Keratinocyte (primary cell): Measurements from ENCODE around the gene PHOX2A. TPM values are rescaled to one million over a fixed set of nuclear protein-coding genes. Genes with fewer than 3 reads are reported as not detected.

Experiments
- DNase-seq: peaks from one replicate; pipeline ENCODE4 v3.0.0-alpha.2; 2011; ENCODE audit warnings: low read depth, missing footprints, low spot score
- FAIRE-seq: peaks from 2 replicates; lab custom pipeline; 2011; peaks lifted over from hg19 to GRCh38; lab: Jason Lieb, UNC
- H2AFZ ChIP-seq: 2 replicates; pipeline ENCODE4 v1.6.0; 2012; ENCODE audit warnings: low read length, control low read depth, inconsistent platforms; ENCODE audit not compliant: control insufficient read depth
- H3K27ac ChIP-seq: 2 replicates; pipeline ENCODE4 v1.5.1; 2011; ENCODE audit warnings: low read length; ENCODE audit not compliant: control insufficient read depth, insufficient read depth
- H3K27me3 ChIP-seq: 3 replicates; pipeline ENCODE4 v1.6.0; 2011; ENCODE audit warnings: low read length; ENCODE audit not compliant: control insufficient read depth, insufficient read depth; ENCODE audit errors: extremely low read depth
- H3K36me3 ChIP-seq, 2 experiments: 2 replicates in 1 of 2; 3 replicates in 1 of 2; pipeline ENCODE4 v1.5.1; 2011; ENCODE audit warnings: low read length in 2 of 2, mild to moderate bottlenecking in 1 of 2; ENCODE audit not compliant: control insufficient read depth in 2 of 2, insufficient read depth in 2 of 2; ENCODE audit errors: extremely low read depth in 1 of 2
- H3K4me1 ChIP-seq: 3 replicates; pipeline ENCODE4 v1.5.1; 2011; ENCODE audit warnings: low read length; ENCODE audit not compliant: control insufficient read depth, insufficient read depth; ENCODE audit errors: extremely low read depth
- H3K4me2 ChIP-seq: 3 replicates; pipeline ENCODE4 v1.6.0; 2011; ENCODE audit warnings: low read depth, low read length; ENCODE audit not compliant: control insufficient read depth, insufficient read depth; ENCODE audit errors: extremely low read depth
- H3K4me3 ChIP-seq, 3 experiments: fragments of 200-600 bp in 1 of 3; sonication (generic) in 1 of 3; 2 replicates in 2 of 3; 3 replicates in 1 of 3; pipeline ENCODE4 v1.5.1; 2011 to 2016; ENCODE audit warnings: low read length in 3 of 3, mild to moderate bottlenecking in 3 of 3, control low read depth in 2 of 3, inconsistent platforms in 1 of 3, low read depth in 1 of 3, mixed read lengths in 1 of 3, mixed run types in 1 of 3, moderate library complexity in 1 of 3; ENCODE audit not compliant: control insufficient read depth in 2 of 3, insufficient read depth in 2 of 3; ENCODE audit errors: extremely low read depth in 1 of 3
- H3K79me2 ChIP-seq: 2 replicates; pipeline ENCODE4 v1.6.0; 2012; ENCODE audit warnings: low read length; ENCODE audit not compliant: control insufficient read depth, insufficient read depth
- H3K9ac ChIP-seq: 3 replicates; pipeline ENCODE4 v1.6.0; 2011; ENCODE audit warnings: low read length; ENCODE audit not compliant: control insufficient read depth, insufficient read depth; ENCODE audit errors: extremely low read depth
- H3K9me1 ChIP-seq: 3 replicates; pipeline ENCODE4 v1.6.0; 2011; ENCODE audit warnings: low read length; ENCODE audit not compliant: control insufficient read depth, insufficient read depth; ENCODE audit errors: extremely low read depth
- H3K9me3 ChIP-seq: 2 replicates; pipeline ENCODE4 v1.5.1; 2012; ENCODE audit warnings: low read depth, low read length; ENCODE audit not compliant: control insufficient read depth
- H4K20me1 ChIP-seq: 3 replicates; pipeline ENCODE4 v1.6.0; 2011; ENCODE audit warnings: low read length; ENCODE audit not compliant: control insufficient read depth, insufficient read depth; ENCODE audit errors: extremely low read depth
- EZH2 ChIP-seq: IDR thresholded peaks from one replicate; pipeline ENCODE4 v1.6.1; 2012; ENCODE audit warnings: inconsistent platforms, mild to moderate bottlenecking, low read length, moderate library complexity
- dilution Hi-C: fragments of 300-500 bp; cut with MboI; formaldehyde crosslinking; loops from one replicate; pipeline ENCODE4 v1.7.0; 2020; ENCODE audit warnings: low sequenced_read_pairs; ENCODE audit not compliant: extremely low pct_ligation_motif_present
- polyA plus RNA-seq, 5 experiments: library from polyadenylated mRNA; depleted of rRNA in 3 of 5; stranded (reverse) in 3 of 5; stranded (forward) in 1 of 5; unstranded in 1 of 5; fragments of >200 nt; gene quantifications; 1 replicate in 1 of 5; 2 replicates in 3 of 5; 3 replicates in 1 of 5; pipeline versions ENCODE4 v1.2.1 to v1.2.3, GENCODE V29; 2011 to 2012; ENCODE audit warnings: missing spikeins in 2 of 5, low read depth in 1 of 5, low replicate concordance in 1 of 5
- TF ChIP-seq, protein P1 (sequence below), 3 experiments: IDR thresholded peaks in 1 of 3; conservative IDR thresholded peaks in 1 of 3; optimal IDR thresholded peaks in 1 of 3; 2 replicates in 2 of 3; 3 replicates in 1 of 3; pipeline versions ENCODE3 to v1.5.1; 2011; ENCODE audit warnings: low read length in 3 of 3, mild to moderate bottlenecking in 3 of 3, moderate library complexity in 2 of 3, control low read depth in 1 of 3, inconsistent platforms in 1 of 3; ENCODE audit not compliant: insufficient read depth in 2 of 3; ENCODE audit errors: extremely low read depth in 1 of 3

The PHOX2A gene
- polyA plus RNA-seq, 1 donor (not counting 4 experiments of a cell fraction or from before 2014, with no cell fraction given) = not detected

DNA sequence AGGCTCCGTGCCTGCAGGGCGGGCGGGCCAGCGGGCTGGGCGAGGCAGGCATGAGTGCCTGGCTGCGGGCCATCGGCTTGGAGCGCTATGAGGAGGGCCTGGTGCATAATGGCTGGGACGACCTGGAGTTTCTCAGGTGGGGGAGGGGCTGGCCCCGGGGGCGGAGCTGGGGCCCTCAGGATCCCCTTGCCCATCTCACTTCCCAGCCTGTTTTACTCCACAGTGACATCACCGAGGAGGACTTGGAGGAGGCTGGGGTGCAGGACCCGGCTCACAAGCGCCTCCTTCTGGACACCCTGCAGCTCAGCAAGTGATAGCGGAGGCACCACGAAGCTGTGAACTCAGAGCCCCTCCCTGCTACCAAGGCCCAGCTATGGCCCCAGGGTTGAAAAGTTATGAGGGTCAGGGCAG, 5.9 kb downstream of the PHOX2A start:
- H3K4me1 ChIP-seq = peaks cover 6% of the 10 kb centered on the region
- H3K36me3 ChIP-seq = peaks cover 32 to 34% of the 10 kb centered on the region in 2 experiments
- TF ChIP-seq, protein P1, sequence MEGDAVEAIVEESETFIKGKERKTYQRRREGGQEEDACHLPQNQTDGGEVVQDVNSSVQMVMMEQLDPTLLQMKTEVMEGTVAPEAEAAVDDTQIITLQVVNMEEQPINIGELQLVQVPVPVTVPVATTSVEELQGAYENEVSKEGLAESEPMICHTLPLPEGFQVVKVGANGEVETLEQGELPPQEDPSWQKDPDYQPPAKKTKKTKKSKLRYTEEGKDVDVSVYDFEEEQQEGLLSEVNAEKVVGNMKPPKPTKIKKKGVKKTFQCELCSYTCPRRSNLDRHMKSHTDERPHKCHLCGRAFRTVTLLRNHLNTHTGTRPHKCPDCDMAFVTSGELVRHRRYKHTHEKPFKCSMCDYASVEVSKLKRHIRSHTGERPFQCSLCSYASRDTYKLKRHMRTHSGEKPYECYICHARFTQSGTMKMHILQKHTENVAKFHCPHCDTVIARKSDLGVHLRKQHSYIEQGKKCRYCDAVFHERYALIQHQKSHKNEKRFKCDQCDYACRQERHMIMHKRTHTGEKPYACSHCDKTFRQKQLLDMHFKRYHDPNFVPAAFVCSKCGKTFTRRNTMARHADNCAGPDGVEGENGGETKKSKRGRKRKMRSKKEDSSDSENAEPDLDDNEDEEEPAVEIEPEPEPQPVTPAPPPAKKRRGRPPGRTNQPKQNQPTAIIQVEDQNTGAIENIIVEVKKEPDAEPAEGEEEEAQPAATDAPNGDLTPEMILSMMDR (optimal IDR thresholded peaks at IDR 0.05 in 1 of 3, IDR thresholded peaks at IDR 0.05 in 1 of 3, conservative IDR thresholded peaks at IDR 0.05 in 1 of 3; ENCODE audit: extremely low read depth in 1 of 3, insufficient read depth in 2 of 3, low read length in 3 of 3) = peak; percentile 78 to 93 (median 86)
- no peak for TF ChIP-seq EZH2
- H3K4me3 ChIP-seq = no peak overlapping the region
- FAIRE-seq (no peak), DNase-seq (no peak)
- peaks cover 4% of the 10 kb centered on the region for H4K20me1 ChIP-seq
- H3K9me3 ChIP-seq = no peaks in the 10 kb centered on the region
- no peaks in the 10 kb centered on the region for H3K79me2 ChIP-seq
- dilution Hi-C loops = no loop called here
- H3K27me3 ChIP-seq = peaks cover 23% of the 10 kb centered on the region
- H3K9me1 ChIP-seq = no peaks in the 10 kb centered on the region
- no peak overlapping the region for H3K9ac ChIP-seq
- H3K4me2 ChIP-seq = no peak overlapping the region
- H2AFZ ChIP-seq = no peak overlapping the region
- no peak overlapping the region for H3K27ac ChIP-seq

DNA sequence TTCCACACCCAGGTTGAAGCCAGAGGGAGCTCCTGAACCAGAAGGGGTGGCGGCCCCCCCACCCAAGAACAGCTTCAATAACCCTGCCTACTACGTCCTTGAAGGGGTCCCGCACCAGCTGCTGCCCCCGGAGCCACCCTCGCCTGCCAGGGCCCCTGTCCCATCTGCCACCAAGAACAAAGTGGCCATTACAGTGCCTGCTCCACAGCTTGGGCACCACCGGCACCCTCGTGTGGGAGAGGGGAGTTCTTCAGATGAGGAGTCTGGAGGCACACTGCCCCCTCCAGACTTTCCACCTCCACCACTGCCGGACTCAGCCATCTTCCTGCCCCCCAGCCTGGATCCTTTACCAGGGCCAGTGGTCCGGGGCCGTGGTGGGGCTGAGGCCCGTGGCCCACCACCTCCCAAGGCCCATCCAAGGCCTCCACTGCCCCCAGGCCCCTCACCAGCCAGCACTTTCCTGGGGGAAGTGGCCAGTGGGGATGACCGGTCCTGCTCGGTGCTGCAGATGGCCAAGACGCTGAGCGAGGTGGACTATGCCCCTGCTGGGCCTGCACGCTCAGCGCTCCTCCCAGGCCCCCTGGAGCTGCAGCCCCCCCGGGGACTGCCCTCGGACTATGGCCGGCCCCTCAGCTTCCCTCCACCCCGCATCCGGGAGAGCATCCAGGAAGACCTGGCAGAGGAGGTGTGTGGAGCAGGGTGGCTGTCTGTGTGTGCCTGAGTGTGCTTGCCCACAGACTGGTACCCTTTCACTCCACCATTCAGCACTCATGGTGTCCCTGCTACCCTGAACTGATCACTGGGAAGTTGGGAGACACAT, 6.7 kb downstream of the PHOX2A start:
- FAIRE-seq (no peak), DNase-seq (no peak)
- H3K36me3 ChIP-seq = peaks cover 33 to 37% of the 10 kb centered on the region in 2 experiments
- peaks cover 4% of the 10 kb centered on the region for H4K20me1 ChIP-seq
- no peak overlapping the region for H3K4me3 ChIP-seq
- H3K27me3 ChIP-seq = peaks cover 16% of the 10 kb centered on the region
- H3K9me1 ChIP-seq = no peaks in the 10 kb centered on the region
- no peaks in the 10 kb centered on the region for H3K9me3 ChIP-seq
- no peaks in the 10 kb centered on the region for H3K79me2 ChIP-seq
- H3K4me2 ChIP-seq = no peak overlapping the region
- no peak for TF ChIP-seq EZH2
- TF ChIP-seq, protein P1 (optimal IDR thresholded peaks at IDR 0.05 in 1 of 3, IDR thresholded peaks at IDR 0.05 in 1 of 3, conservative IDR thresholded peaks at IDR 0.05 in 1 of 3; ENCODE audit: extremely low read depth in 1 of 3, insufficient read depth in 2 of 3, low read length in 3 of 3) = no peak
- H3K9ac ChIP-seq = no peak overlapping the region
- no peak overlapping the region for H3K27ac ChIP-seq
- dilution Hi-C loops = no loop called here
- H3K4me1 ChIP-seq = peaks cover 6% of the 10 kb centered on the region
- H2AFZ ChIP-seq = no peak overlapping the region
